ENCODE measurements around the gene RPL12. TPM values are rescaled to one million over a fixed set of nuclear protein-coding genes. Genes with fewer than 3 reads are reported as not detected.

RPL12 gene
- total RNA-seq, 1 donor from 2014 or later: 1,044 TPM

DNA sequence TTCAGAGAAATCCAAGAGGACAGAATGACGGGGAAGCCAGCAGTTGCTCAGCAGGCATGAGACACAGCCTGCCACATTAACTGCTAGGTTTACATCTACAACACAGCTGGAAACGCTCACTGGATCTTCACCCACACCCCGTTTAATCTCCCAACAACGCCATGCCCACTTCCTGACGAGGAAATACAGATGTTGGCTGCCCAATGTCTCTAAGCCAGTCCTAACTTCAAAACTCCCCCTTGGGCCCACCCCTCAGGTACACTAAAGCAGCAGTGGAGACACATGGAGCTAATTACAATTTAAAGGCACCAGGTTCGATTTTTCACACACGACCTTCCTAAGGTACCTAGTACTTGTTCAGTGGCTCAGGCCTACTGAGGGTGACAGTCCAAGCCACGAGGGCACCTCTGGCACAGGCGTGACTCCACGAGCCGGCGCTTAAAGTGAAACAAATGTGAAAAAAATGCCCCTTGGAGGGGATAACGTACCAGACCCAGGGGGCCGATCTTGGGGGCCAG is 904 bp downstream of the RPL12 start:
- no peaks in the 10 kb centered on the region for H3K27me3 Mint-ChIP-seq
- H3K27ac Mint-ChIP-seq: peak overlapping the region; percentile 99
- H3K9me3 Mint-ChIP-seq (ENCODE audit: low read depth): no peaks in the 10 kb centered on the region
- H3K4me3 Mint-ChIP-seq (ENCODE audit: low read depth): peak overlapping the region; percentile 95
- TF ChIP-seq, protein P1, sequence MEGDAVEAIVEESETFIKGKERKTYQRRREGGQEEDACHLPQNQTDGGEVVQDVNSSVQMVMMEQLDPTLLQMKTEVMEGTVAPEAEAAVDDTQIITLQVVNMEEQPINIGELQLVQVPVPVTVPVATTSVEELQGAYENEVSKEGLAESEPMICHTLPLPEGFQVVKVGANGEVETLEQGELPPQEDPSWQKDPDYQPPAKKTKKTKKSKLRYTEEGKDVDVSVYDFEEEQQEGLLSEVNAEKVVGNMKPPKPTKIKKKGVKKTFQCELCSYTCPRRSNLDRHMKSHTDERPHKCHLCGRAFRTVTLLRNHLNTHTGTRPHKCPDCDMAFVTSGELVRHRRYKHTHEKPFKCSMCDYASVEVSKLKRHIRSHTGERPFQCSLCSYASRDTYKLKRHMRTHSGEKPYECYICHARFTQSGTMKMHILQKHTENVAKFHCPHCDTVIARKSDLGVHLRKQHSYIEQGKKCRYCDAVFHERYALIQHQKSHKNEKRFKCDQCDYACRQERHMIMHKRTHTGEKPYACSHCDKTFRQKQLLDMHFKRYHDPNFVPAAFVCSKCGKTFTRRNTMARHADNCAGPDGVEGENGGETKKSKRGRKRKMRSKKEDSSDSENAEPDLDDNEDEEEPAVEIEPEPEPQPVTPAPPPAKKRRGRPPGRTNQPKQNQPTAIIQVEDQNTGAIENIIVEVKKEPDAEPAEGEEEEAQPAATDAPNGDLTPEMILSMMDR (IDR thresholded peaks at IDR 0.05; ENCODE audit: unreplicated experiment): no peak
- H3K4me1 Mint-ChIP-seq (ENCODE audit: low read depth): peaks cover 23% of the 10 kb centered on the region
- no peak for DNase-seq (ENCODE audit: low spot score, unreplicated experiment)
- H3K36me3 Mint-ChIP-seq (ENCODE audit: insufficient read depth): peaks cover 30% of the 10 kb centered on the region

- H3K9me3 Mint-ChIP-seq (ENCODE audit: low read depth): no peaks in the 10 kb centered on the region
- peaks cover 39% of the 10 kb centered on the region for H3K36me3 Mint-ChIP-seq (ENCODE audit: insufficient read depth)
- H3K4me3 Mint-ChIP-seq (ENCODE audit: low read depth): peak overlapping the region; percentile 95
- H3K27me3 Mint-ChIP-seq: no peaks in the 10 kb centered on the region
- peak overlapping the region; percentile 99 for H3K27ac Mint-ChIP-seq
- no peak for DNase-seq (ENCODE audit: low spot score, unreplicated experiment)
- peaks cover 23% of the 10 kb centered on the region for H3K4me1 Mint-ChIP-seq (ENCODE audit: low read depth)
- TF ChIP-seq, protein P1 (IDR thresholded peaks at IDR 0.05; ENCODE audit: unreplicated experiment): no peak
Observed at GRCh38 chr9:127449332-127449966, 1.8 kb downstream of the RPL12 start.

DNA sequence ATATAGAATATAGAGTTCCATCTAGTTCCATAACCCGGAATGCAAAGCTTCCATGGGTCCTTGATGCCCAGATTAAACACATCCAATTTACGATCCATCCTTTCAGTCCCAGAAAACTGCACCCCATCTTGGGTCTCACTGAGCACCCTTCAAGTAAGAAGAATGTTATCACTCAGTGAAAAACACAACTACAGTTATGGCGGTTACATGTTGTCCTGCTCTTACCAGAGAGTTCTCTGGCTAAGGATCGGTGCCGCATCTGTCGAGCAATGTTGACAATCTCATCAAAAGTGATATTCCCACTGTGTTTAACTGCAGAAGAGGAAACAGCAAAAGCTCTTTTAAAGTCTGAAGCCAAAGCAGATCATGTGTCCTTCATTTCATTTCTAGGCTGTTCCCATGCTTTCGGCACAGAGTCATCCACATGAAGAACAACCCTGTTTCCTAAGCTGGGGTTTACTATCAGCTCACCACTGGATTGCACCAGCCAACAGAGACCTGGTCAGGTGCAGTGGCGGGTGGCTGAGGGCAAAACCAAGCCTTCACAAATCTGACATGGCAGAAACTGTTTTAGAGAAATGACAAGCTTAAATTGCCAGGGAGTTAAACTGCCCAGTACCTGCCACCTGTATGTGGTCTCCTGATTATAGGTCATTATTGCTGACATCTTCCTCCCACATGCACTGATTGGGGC is 2.9 kb downstream of the RPL12 start:
- peak overlapping the region; percentile 95 for H3K4me3 Mint-ChIP-seq (ENCODE audit: low read depth)
- TF ChIP-seq, protein P1 (IDR thresholded peaks at IDR 0.05; ENCODE audit: unreplicated experiment): no peak
- H3K27me3 Mint-ChIP-seq: no peaks in the 10 kb centered on the region
- H3K9me3 Mint-ChIP-seq (ENCODE audit: low read depth): no peaks in the 10 kb centered on the region
- peak overlapping the region; percentile 99 for H3K27ac Mint-ChIP-seq
- peaks cover 45% of the 10 kb centered on the region for H3K36me3 Mint-ChIP-seq (ENCODE audit: insufficient read depth)
- DNase-seq (ENCODE audit: low spot score, unreplicated experiment): no peak
- peaks cover 23% of the 10 kb centered on the region for H3K4me1 Mint-ChIP-seq (ENCODE audit: low read depth)

DNA sequence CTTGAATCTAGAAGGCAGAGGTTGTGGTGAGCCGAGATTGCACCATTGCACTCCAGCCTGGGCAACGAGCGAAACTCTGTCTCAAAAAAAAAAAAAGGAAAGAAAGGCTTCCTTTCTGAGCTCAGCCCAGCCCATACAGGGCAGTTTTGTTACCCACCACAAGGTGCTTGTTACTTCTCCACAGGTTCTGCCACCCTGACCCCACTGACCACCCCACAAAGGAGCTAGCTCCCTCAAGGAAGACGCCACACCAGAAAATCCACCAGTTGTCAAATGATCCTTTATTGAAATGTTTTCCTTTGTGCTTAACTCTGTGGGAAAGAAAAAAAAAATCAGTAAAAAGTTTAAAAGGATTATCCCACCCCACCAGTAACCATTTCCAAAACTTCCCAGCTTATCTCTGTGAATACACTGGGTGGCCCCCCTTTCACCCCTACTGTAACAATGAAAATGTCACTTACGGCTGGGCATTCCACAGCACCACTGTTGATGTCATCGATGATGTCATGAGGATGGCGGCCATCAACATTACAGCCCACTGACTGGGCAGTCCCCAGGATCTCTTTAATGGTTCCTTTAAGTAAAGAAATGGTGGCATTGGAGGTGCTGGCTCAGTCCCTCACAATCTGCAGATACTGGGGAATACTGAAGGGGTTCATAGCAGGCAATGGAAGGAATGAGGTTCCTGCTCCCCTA is 3.6 kb downstream of the RPL12 start:
- Mint-ChIP-seq H3K9me3 (ENCODE audit: low read depth) (no peaks in the 10 kb centered on the region), H3K27ac (peak overlapping the region; percentile 90), H3K4me3 (ENCODE audit: low read depth) (no peak overlapping the region), H3K27me3 (no peaks in the 10 kb centered on the region), H3K4me1 (ENCODE audit: low read depth) (peaks cover 23% of the 10 kb centered on the region), H3K36me3 (ENCODE audit: insufficient read depth) (peaks cover 47% of the 10 kb centered on the region)
- TF ChIP-seq, protein P1 (IDR thresholded peaks at IDR 0.05; ENCODE audit: unreplicated experiment): no peak
- DNase-seq (ENCODE audit: low spot score, unreplicated experiment): no peak

GRCh38 chr9:127446713-127447415 is 4.3 kb downstream of the RPL12 start:
- Mint-ChIP-seq H3K36me3 (ENCODE audit: insufficient read depth) (peaks cover 49% of the 10 kb centered on the region), H3K9me3 (ENCODE audit: low read depth) (no peaks in the 10 kb centered on the region), H3K27ac (peak overlapping the region; percentile 79), H3K4me3 (ENCODE audit: low read depth) (no peak overlapping the region), H3K27me3 (no peaks in the 10 kb centered on the region), H3K4me1 (ENCODE audit: low read depth) (peaks cover 20% of the 10 kb centered on the region)
- DNase-seq (ENCODE audit: low spot score, unreplicated experiment): no peak
- TF ChIP-seq, protein P1 (IDR thresholded peaks at IDR 0.05; ENCODE audit: unreplicated experiment): no peak

Measured in progenitor cell of endocrine pancreas (in vitro differentiated cells).